HG02870 (cell line): ENCODE measurements around the gene IFI6.

Source experiments
- ATAC-seq: cut with Tn5 transposase; IDR thresholded peaks from one replicate; pipeline ENCODE4 v1.9.1; 2021; ENCODE audit warnings: mild to moderate bottlenecking, moderate library complexity; ENCODE audit not compliant: unreplicated experiment

Gene IFI6

GRCh38 chr1:27676410-27676809, 4.4 kb upstream of the IFI6 start:
- no peak for ATAC-seq

- no peak for ATAC-seq
Observed at GRCh38 chr1:27672750-27673112, 739 bp upstream of the IFI6 start.

- ATAC-seq = no peak
Observed at GRCh38 chr1:27669876-27670275, 2.1 kb downstream of the IFI6 start.

- ATAC-seq = no peak
Observed at GRCh38 chr1:27668808-27669723, 2.9 kb downstream of the IFI6 start.

- ATAC-seq = no peak
Observed at GRCh38 chr1:27668121-27668807, 3.7 kb downstream of the IFI6 start.

- no peak for ATAC-seq
Observed at GRCh38 chr1:27666791-27667254, 5.2 kb downstream of the IFI6 start.

- ATAC-seq = no peak
Observed at GRCh38 chr1:27666294-27666693, 5.7 kb downstream of the IFI6 start.

GRCh38 chr1:27665016-27665651, 6.9 kb downstream of the IFI6 start:
- no peak for ATAC-seq

- no peak for ATAC-seq
Observed at GRCh38 chr1:27664291-27664690, 7.7 kb downstream of the IFI6 start.

GRCh38 chr1:27662707-27663393, 9.1 kb downstream of the IFI6 start:
- ATAC-seq = no peak

GRCh38 chr1:27662261-27662660, 9.7 kb downstream of the IFI6 start:
- no peak for ATAC-seq

GRCh38 chr1:27661412-27662075, 10.4 kb downstream of the IFI6 start:
- ATAC-seq = no peak

GRCh38 chr1:27660300-27660835, 11.6 kb downstream of the IFI6 start:
- ATAC-seq = no peak

- peak; percentile 63 for ATAC-seq
Observed at GRCh38 chr1:27659497-27660299, 12.3 kb downstream of the IFI6 start.

GRCh38 chr1:27658951-27659496, 13.0 kb downstream of the IFI6 start:
- peak; percentile 2 for ATAC-seq

GRCh38 chr1:27656157-27656893, 15.7 kb downstream of the IFI6 start:
- ATAC-seq = no peak

GRCh38 chr1:27655151-27655937, 16.6 kb downstream of the IFI6 start:
- ATAC-seq = no peak
